NT2/D1 (cell line): ENCODE results near the gene MARCHF9.
"Not testable (repeated sequence)": the region's sequence is repeated elsewhere in the genome, so short reads cannot be mapped to it uniquely, and the experiment has no call there.

Experiments used
- SUZ12 ChIP-seq: IDR thresholded peaks from 2 replicates; pipeline ENCODE4 v1.6.1; 2011; ENCODE audit not compliant: insufficient read length, insufficient read depth; ENCODE audit errors: extremely low read depth
- YY1 ChIP-seq: IDR thresholded peaks from 2 replicates; pipeline ENCODE4 v1.6.1; 2011; ENCODE audit not compliant: insufficient read length, insufficient read depth
- ZNF274 ChIP-seq: IDR thresholded peaks from 2 replicates; pipeline ENCODE4 v1.6.1; 2011; ENCODE audit warnings: mild to moderate bottlenecking, low read depth, low read length

GRCh38 chr12:57774634-57775033 is 19.7 kb downstream of the MARCHF9 start:
- TF ChIP-seq YY1, SUZ12, ZNF274: not testable (repeated sequence)
